HK-2 (cell line): ENCODE results near the gene CSK.
"Not testable (repeated sequence)": the region's sequence is repeated elsewhere in the genome, so short reads cannot be mapped to it uniquely, and the experiment has no call there.

Experiments used
- DNase-seq: peaks from one replicate; pipeline ENCODE4 v3.0.0-alpha.2; 2018; ENCODE audit not compliant: unreplicated experiment

The CSK gene

DNA sequence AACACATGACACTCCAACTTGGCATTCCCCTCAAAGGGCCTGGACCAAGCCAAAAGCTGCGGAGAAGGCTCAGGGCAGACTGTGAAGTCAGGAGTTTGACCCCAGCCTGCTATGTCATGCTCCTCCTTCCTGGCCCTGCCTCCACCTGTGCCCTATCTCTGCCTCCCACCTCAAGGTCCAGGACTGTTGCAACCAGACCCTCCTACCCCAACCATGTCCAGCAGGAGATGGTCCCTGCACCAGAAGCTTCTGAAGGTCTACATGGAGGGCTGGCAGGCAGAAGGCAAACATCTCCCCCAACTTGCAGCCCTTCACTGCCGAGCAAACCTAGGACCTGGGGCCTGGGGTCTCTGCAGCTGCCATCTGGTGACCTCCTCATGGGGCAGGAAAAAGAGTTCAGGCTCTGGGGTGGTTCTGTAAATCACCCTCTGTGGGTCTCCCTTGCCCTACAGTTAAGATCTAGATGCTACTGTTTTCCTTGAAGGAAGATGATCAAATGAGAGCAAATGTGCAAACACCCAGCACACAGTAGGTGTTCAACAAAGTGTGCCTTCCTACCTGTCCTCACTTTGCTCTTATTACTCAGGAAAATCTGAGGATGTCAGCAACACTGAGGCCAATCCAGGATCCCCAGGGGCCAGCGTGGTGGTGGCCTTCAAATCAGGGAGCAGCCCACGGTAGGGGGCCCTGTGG is 11.5 kb upstream of the CSK start:
- no peak for DNase-seq

DNA sequence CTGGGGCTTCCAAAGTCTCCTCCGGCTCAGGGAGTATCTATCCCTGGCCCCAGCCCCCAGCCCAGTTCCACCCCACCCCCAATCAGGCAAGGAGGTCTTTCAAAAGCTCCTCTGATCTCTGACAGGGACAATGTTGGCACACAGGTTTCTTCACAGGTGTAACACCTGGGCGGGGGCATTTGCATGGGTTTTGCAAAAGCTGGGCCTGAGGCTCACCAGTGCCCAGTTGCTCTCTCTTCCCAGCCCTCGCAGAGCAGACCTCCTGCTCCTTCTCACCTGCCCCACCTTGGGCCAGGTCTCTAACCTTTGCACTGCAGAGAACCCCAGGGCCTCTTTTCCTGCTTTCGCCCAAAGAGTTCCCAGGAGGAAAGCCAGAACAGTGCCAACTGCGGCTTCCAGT is 8.6 kb upstream of the CSK start:
- DNase-seq: no peak

DNA sequence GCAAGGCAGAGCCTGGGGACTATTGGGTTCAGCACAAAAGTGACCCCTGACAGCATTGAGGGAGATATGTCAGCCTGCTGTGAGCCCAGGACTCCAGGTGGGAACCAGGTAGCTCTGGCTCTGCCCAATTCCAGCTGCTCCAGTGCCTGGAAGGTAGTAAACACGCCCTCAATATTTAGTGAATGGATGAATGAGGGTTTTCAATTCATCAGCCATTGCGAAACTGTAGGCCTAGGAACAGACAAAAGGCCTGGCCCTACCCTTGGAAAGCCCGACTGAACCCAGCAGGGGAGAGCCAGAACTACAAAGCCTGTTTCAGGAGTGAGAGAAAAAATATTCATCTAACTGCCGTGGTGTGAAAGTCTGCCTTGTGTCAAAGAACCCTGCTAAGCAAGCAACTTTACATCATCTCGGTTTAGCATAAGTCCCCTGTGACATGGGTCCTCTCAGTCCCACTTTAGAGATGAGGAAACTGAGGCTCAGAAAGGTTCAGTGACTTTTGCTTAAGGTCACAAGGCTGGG is 8.1 kb upstream of the CSK start:
- no peak for DNase-seq

DNA sequence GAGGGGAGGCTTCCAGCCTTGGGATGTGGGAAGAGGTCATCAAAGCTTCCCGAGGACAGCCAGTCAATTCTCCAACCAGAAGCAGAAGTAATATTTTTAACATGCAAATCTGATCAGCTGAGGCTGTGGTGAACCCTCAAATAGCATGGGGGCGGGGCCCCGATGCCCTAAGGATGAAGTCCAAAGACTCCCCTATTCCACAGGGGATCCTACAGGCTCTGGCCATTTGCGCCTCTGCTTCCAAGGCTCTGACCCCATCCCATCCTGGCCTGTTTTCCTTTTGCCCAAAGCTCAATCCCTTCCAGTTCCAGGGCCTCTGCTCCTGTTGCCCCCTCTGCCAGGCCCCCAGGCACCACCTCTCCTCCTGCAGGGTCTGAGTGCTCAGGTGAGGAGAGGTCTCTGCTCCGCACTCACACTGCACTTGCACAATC is 6.7 kb upstream of the CSK start:
- DNase-seq: no peak

DNA sequence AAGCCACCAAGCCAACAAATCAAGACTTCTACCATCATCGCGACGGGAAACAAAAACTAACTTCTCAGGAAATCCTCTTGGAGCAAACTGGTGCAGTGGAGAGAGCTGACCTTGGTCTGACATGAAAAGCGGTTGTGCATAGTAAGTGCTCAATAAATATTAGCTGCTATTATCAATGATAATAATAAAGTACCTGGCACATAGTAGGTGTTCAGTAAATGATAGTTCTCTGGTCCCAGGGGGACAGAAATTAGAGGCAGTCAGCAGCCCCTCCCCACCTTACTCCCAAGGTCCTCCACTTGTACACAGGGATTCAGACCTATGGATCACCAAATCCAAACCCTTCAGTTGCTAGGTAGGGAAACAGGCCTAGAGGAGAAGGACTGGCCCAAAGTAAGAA is 6.0 kb upstream of the CSK start:
- no peak for DNase-seq

DNA sequence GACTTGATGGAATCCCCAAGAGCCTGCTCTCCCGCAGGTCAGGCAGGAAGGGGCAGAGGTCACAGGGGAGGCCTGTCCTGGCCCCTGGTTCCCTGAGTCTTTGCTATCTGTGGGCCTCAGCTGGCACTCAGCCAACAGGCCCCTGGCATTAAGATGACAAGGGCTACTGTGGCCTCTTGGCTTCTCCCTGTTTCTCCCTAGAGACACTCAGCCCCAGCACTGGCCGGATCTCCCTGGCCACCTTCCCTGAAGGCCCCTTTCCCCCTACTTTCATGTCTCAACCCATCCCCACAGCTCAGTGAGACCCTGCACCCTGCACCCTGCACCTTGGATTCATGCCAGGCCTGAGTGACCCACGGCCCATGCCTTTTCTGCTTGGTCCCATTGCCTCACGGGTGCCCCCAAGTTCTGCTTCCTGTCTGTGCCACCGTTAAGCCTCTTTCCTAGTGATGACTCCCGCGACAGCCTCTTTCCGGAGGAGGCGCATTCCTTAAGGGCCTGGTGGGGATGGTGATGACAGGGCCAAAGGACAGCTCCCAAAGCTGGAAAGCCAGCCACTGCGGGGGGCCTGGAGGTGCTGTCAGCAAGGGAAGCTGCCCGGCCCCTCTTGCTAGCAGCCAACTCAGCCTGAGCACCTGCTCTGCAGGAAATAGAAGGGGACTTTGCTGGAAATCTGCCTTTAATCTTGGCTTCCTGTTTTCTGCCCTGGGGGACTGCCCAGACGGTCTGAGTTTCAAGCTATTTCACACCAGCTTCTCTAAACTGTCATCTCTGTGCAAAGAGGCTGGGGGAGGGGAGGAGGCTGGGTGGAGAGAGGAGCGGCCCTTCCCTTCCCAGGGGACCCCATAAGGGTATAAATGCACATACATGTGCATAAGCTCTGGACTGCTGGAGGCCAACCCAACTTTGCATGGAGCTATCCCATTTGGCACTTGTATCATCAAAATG is 4.8 kb upstream of the CSK start:
- DNase-seq: no peak

DNA sequence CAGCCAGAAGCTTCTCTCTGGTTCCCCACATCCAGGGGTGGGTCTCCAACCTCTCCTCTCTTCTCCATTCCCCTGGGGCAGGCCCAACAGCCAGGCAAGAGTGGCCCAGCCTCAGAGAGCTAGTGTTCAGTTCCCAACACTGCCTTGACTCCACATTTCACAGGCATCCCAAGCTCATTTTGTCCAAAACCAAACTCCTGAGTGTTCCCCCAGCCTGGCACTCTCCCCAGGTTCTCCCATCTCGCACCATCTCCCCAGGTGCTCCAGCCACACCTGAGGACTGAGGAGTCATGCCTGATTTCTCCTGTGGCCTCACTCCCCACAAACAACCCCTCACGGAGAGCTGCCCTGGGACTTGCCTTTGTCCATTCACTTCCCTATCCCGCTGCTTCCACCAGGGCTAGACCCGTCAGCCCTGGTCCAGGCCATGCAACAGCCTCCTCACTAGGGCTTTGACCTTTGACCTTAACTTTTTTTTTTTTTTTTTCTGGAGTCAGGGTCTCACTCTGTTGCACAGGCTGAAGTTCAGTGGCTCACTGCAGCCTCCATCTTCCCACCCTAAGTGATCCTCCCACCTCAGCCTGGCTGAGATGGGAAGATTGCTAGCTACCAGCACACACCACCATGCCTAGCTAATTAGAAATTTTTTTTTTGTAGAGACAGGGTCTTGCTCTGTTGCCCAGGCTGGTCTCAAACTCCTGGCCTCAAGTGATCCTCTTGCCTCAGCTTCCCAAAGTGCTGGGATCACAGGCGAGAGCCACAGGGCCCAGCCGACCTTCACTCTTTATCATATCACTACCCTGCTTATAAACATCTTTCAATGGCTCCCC is 3.9 kb upstream of the CSK start:
- no peak for DNase-seq

DNA sequence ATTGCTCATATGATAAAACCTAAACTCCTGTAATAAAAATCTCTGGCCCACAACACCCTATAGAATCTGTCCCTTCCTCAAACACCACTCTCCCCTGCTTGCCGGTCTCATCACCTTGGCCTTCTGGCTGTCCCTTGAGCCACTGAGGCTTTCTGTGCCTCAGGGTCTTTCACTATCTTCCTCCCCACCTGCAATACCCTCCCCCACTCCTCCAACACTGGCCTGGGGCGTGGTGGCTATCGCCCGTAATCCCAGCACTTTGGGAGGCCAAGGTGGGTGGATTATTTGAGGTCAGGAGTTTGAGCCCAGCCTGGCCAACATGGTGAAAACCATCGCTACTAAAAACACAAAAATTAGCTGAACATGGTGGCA is 3.3 kb upstream of the CSK start:
- DNase-seq: no peak

DNA sequence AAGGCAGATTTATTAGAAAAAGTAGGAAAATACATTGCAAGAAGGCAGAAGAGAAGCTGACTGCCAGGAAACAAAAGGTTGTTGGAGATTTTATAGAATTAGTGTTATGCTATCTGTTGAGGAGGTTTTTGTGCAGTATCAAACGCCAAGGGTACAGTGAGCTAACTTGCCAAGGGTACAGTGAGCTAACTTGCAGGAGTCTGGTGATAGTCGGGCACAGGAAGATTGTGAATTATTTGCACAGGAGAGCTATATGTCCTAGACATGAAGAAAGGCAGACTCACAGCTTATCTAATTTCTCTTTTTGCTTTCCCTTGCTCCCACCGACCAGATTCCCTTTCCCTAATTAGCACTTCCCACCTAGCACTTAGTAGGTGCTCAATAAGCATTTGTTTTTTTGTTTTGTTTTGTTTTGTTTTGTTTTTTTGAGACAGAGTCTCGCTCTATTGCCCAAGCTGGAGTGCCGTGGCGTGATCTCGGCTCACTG is 2.7 kb upstream of the CSK start:
- DNase-seq: no peak

DNA sequence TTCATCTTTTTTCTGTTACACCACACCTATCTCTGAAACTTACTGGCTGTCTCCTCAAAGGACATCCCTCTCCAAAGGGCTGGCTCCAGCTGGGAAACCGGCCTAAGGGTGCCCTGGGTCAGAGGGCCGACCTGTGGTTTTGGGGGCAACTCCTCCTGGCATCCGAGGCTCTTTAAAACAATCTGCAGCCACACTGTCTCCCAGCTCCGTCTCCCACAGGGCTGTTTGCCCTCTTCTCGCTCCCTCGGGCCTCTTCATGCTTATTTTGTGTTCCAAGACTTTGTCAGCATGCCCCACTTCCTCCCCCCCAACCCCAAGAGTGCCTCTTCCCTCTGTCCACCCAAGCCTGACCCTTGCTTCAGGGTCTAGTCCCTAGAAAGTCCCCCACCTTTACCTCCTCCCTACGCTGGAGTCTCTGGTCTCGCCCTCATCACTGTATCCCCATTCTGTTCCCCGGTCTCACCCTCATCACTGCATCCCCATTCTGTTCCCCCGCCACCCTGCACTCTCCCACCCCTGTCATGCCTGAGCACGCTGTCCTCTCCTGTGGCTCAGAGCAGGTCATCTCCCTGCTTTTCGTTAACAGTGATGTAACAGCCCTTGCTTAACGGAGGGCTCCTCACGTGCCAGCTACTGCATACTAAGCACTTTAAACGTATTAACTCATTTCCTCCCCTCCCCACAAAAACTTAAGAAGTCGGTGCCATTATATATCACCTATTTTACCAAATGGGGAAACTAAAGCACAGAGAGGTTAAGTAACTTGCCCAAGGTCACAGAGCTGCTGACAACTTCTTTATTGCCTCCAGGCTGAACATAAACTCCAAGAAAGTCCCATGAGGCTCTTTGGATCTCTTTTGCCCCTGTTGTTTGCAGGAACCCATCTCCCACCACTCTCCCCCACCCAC is 1.1 kb upstream of the CSK start:
- DNase-seq: no peak

DNA sequence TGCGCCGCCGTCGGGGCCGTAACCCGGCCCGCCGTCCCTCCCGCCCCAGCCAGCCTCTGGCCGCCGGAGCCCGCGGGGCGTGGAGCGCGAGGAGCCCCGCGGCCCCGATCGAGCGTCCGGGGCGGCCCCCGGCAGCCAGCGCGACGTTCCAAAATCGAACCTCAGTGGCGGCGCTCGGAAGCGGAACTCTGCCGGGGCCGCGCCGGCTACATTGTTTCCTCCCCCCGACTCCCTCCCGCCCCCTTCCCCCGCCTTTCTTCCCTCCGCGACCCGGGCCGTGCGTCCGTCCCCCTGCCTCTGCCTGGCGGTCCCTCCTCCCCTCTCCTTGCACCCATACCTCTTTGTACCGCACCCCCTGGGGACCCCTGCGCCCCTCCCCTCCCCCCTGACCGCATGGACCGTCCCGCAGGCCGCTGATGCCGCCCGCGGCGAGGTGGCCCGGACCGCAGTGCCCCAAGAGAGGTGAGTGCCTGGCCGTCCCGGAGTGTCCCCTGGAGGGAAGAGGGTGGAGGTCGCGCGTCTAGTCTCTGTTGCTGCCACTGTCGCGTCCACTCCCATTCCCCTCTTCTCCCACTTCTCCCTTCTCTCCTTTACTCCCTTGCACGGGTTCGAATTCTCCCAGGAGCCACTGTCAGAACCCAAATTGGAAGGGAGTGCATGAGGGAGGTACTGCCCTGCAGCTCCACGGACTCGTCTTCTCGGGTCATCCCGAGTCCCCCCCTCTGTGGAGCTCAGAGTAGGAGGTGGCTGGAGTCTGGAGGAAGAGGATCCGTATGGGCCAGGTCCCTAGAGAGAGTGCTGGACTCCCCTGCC is 585 bp downstream of the CSK start:
- DNase-seq: no peak

DNA sequence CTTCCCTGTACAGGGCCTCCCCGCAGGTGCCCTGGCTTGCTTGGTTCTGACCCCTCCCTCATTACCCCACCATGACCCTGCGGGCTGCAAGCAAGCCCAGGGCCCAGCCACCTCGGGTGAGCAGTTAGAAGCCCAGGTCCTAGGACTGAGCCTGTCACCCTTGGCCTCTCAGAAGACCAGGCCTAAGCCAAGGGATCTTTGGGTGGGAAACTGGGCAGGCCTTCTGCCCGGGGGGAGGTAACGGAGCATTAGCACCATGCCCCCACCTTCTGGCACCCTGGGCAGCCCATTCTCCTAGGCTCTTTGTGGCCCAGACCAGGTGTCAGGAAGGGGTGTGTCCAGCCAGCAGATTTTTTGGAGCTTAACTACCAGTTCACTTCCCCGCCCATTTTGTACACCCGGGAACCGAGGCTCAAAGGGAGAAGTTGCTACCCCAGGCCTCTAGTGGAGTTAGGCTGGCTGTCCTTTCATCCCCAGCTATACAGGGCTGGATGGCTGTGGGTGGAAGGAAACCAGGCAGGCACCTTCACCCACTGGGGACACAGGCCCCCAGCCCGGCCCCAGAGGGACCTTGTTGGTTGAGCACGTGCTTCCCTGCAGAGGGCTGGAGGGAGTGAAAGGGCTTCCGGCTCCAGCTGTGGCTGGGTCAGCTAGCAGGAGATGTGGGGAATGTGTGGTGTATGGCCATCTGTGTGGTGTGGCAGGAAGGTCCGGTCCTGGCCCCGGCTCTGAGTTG is 1.4 kb downstream of the CSK start:
- no peak for DNase-seq

DNA sequence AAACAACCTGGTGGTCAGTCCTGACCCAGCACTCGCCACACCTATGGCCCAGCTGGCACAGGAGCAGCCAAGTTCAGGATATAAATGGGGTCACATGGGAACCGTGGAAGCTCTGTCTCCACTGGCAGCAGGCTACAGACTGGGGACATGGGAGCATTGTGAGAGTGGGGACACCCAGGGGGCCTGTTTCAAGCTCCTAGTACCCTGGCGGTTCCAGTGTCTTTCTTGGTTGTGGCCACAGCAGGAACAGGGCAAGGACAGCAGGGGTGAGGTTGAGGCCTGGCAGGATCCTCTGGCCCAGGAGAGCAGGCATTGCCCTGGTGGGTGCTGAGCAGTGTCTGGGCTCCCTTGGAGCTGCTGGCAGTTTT is 1.9 kb downstream of the CSK start:
- DNase-seq: no peak

DNA sequence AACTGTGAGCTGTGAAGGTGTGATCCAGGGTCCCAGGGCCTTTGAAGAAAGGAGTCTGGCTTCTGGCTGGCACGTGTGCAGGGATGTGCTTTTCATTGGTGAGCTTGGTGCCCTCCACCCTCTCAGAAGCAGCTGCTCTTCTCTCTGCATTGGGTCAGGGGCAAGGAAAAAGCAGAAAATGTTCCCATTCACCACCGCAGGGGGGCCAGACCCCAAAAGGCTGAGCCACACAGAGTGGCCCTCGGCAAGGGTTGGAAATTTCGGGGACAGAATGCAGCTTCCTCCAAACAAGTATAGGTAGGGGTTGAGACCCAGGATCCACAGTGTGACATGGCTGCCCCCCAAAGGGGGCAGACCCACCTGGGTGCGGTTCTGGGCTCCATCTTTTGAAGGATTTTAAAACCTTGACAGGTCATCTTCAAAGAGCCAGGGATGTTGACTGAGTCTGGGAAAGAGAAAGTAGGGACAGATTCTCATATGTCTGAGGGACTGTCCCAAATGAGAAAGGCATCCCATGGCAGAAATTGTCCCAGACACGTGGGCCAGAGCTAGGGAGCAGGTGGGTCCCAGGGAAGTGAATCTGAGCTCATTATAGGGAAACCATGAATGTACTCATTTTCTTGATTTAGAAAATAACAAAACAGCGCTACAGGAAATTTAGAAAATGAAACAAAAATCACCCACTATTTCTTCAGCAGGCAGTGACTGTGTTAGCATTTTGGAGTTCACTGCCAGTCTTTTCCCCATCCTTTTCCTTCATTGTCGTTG is 2.7 kb downstream of the CSK start:
- no peak for DNase-seq

DNA sequence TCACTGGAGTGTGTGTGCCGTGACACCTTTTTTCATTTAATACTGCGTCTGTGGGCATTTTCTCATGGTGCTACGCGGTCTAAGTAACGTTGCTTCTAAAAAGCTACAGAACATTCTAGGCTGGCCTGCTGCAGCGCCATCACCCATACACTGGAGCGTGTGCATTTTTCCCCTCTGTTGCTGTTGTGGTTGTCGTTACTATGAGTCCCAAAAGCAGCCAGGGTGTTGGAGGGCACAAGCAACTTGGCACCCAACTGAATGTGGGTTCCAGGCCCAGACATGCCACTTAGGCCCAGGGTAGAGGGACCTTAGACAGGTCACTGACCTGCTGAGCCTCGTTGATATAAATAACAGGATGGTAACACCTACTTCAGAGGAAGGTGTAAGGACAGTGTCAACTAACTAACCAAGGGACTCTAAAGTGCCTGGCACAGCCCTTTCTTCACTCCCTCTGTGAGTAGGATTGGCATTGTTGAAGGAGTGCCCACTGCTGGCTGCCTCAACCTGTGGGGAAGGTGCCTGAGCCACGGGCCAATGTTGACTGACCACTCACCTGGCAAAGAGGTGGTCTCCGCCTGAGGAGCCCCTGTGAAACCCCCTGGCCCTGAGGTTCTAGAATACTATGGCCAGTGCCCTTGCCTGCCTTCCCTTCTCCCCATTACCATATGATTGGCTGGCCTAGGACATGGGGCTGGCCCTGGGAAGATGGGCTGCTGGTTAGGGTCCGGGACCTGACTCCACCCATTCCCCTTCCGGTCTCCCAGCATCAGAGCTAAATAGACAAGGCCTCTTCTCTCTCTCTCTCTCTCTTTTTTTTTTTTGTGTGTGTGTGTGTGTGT is 3.5 kb downstream of the CSK start:
- no peak for DNase-seq

DNA sequence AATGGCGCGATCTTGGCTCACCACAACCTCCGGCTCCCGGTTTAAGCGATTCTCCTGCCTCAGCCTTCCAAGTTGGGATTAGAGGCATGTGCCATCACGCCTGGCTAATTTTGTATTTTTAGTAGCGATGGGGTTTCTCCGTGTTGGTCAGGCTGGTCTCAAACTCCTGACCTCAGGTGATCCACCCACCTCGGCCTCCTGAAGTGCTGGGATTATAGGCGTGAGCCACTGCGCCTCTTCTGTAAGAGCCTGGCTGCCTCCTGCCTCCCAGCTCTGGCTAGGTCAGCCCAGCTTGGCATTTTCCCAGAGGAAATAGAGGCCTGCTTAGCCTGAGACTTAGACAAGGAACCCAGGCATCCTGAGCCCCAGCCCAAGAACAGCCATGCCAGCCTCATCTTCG is 4.2 kb downstream of the CSK start:
- not testable (repeated sequence) for DNase-seq

DNA sequence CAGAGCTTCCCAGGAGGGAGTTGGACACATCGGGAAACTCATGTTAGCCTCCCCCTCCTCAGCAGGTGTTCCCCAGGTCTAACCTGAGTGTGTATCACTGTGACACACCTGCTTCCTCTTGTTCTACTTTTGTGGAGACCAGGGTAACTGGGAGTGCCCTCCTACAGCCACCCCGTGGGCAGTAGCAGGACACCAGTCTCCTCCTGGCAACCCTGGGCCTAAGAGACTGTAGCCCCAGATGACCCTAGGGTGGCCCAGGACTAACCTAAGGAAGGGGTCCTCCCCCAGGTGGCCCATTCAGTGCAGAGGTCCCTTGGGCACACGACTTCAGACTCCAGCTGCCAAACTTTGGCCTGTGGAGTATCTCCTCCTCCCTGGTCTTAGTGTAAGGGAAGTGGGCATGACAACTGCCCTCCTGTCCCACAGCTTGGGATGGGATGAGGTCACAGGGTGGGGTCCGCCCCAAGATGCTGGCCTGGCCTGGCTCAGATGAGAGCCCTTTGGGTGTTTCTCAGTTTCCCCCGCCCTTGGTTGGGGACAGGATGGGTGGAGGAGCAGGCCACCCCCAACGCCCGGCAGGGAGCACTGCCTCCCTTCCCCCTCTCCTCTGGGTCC is 4.8 kb downstream of the CSK start:
- no peak for DNase-seq
